H1 (cell line): ENCODE results near the gene LYPD6B. TPM values are rescaled to one million over a fixed set of nuclear protein-coding genes. Genes with fewer than 3 reads are reported as not detected.

Source experiments
- ATF3 ChIP-seq: IDR thresholded peaks from 2 replicates; pipeline ENCODE4 v1.6.1; 2011; ENCODE audit warnings: low read depth, mild to moderate bottlenecking, low read length; ENCODE audit not compliant: insufficient read depth
- EP300 ChIP-seq, 2 experiments: IDR thresholded peaks; 1 replicate in 1 of 2; 2 replicates in 1 of 2; pipeline ENCODE4 v1.6.1; 2011 to 2012; ENCODE audit warnings: low read depth in 2 of 2, low read length in 2 of 2, mild to moderate bottlenecking in 2 of 2, borderline replicate concordance in 1 of 2, inconsistent platforms in 1 of 2, moderate library complexity in 1 of 2
- GTF2F1 ChIP-seq: IDR thresholded peaks from 2 replicates; pipeline ENCODE4 v1.6.1; 2012; ENCODE audit warnings: low read depth, low read length, improper control_type of control experiment, borderline replicate concordance
- SP2 ChIP-seq: IDR thresholded peaks from 2 replicates; pipeline ENCODE4 v1.6.1; 2012; ENCODE audit warnings: mild to moderate bottlenecking, low read length, inconsistent platforms
- TAF1 ChIP-seq: IDR thresholded peaks from 2 replicates; pipeline ENCODE4 v1.6.1; 2011; ENCODE audit warnings: mild to moderate bottlenecking, low read depth, low read length
- polyA plus RNA-seq, 7 experiments: library from polyadenylated mRNA; depleted of rRNA in 3 of 7; stranded (reverse) in 5 of 7; unstranded in 2 of 7; fragments of >200 nt in 5 of 7; fragments of 200-250 nt in 2 of 7; gene quantifications; 1 replicate in 5 of 7; 2 replicates in 1 of 7; 4 replicates in 1 of 7; pipeline versions ENCODE4 v1.2.1 to v1.2.3, GENCODE V29; 2011 to 2013; ENCODE audit warnings: missing spikeins in 2 of 7, mixed read lengths in 2 of 7
- total RNA-seq: library from RNA; stranded (reverse); fragmentation: NEBNext Ultra II Directional; extraction: Animal tissue kit (Norgen Biotek cat#: 25700); gene quantifications from 2 replicates; pipeline ENCODE4 v1.2.1, GENCODE V29; 2021

The LYPD6B gene
- total and polyA plus RNA-seq, 2 of the 8 experiments (the other 6 are each of a cell fraction or from before 2014, with no cell fraction given) = 2.2 to 3.5 TPM

- TF ChIP-seq EP300 (IDR thresholded peaks at IDR 0.05; ENCODE audit: borderline replicate concordance in 1 of 2, low read depth in 2 of 2, low read length in 2 of 2) (no peak), GTF2F1 (no peak), SP2 (no peak), ATF3 (no peak), TAF1 (no peak)
Observed at GRCh38 chr2:149129433-149129832, 90.9 kb downstream of the LYPD6B start (continued).
